Glomerular visceral epithelial cell (primary cell): Measurements from ENCODE around the gene WDR74.
A peak's percentile ranks its signal among the peaks of the same experiment; 100 is the strongest.
"Not testable (repeated sequence)": the region's sequence is repeated elsewhere in the genome, so short reads cannot be mapped to it uniquely, and the experiment has no call there.

Source experiments
- DNase-seq: peaks from one replicate; pipeline ENCODE4 v3.0.0-alpha.2; 2016; ENCODE audit errors: extremely low spot score

The WDR74 gene

GRCh38 chr11:62841361-62842170 is 2.2 kb upstream of the WDR74 start:
- DNase-seq, result peak; percentile 99

GRCh38 chr11:62840721-62841360 is 1.5 kb upstream of the WDR74 start:
- DNase-seq, result peak; percentile 76

- no peak for DNase-seq
Observed at GRCh38 chr11:62835336-62835735, 4.1 kb downstream of the WDR74 start.

GRCh38 chr11:62832336-62833234 is 6.8 kb downstream of the WDR74 start, which contains the start of gene TEX54:
Gene TEX54 (minus strand): TSS chr11:62832841.
- no peak for DNase-seq

- peak; percentile 98 for DNase-seq
Observed at GRCh38 chr11:62831520-62832335, 7.7 kb downstream of the WDR74 start, which contains the start of gene STX5. Gene STX5 (minus strand): TSS chr11:62832051. CDS start chr11:62831243, 808 bp downstream.

- DNase-seq, result no peak
Observed at GRCh38 chr11:62830904-62831519, 8.4 kb downstream of the WDR74 start.

GRCh38 chr11:62828130-62828529 is 11.3 kb downstream of the WDR74 start:
- not testable (repeated sequence) for DNase-seq

GRCh38 chr11:62823677-62824076 is 15.7 kb downstream of the WDR74 start:
- no peak for DNase-seq

- DNase-seq, result no peak
Observed at GRCh38 chr11:62817129-62817528, 22.3 kb downstream of the WDR74 start.

GRCh38 chr11:62816557-62816956 is 22.8 kb downstream of the WDR74 start:
- DNase-seq, result no peak

GRCh38 chr11:62811659-62812058 is 27.7 kb downstream of the WDR74 start:
- no peak for DNase-seq

- DNase-seq, result no peak
Observed at GRCh38 chr11:62810748-62811147, 28.6 kb downstream of the WDR74 start.

GRCh38 chr11:62806611-62807121 is 32.7 kb downstream of the WDR74 start:
- no peak for DNase-seq

GRCh38 chr11:62805961-62806441 is 33.4 kb downstream of the WDR74 start:
- peak; percentile 37 for DNase-seq

GRCh38 chr11:62805076-62805892 is 34.1 kb downstream of the WDR74 start, which contains the start of gene NXF1:
Gene NXF1 (minus strand): TSS chr11:62805440. CDS start chr11:62805356, 84 bp downstream.
- peak; percentile 97 for DNase-seq

- peak; percentile 37 for DNase-seq
Observed at GRCh38 chr11:62804310-62805075, 34.9 kb downstream of the WDR74 start.

- DNase-seq, result no peak
Observed at GRCh38 chr11:62801071-62801470, 38.3 kb downstream of the WDR74 start.

- no peak for DNase-seq
Observed at GRCh38 chr11:62799486-62799885, 39.9 kb downstream of the WDR74 start.

GRCh38 chr11:62796281-62796680 is 43.1 kb downstream of the WDR74 start:
- DNase-seq, result no peak
